ENCODE results near the gene DMAP1. TPM values are rescaled to one million over a fixed set of nuclear protein-coding genes. Genes with fewer than 3 reads are reported as not detected.
A peak's percentile ranks its signal among the peaks of the same experiment; 100 is the strongest.

Gene DMAP1
- total RNA-seq, 1 donor from 2014 or later = 27.5 TPM

GRCh38 chr1:44223187-44223610 lies 9.9 kb downstream of the DMAP1 start:
- intact Hi-C loops (cut with DNase I) = no loop called here
- DNase-seq (ENCODE audit: missing footprints) (no peak), ATAC-seq (no peak)

GRCh38 chr1:44225761-44226160 lies 12.5 kb downstream of the DMAP1 start:
- ATAC-seq (no peak), DNase-seq (ENCODE audit: missing footprints) (no peak)
- intact Hi-C loops (cut with DNase I) = no loop called here

GRCh38 chr1:44227211-44227610 lies 13.9 kb downstream of the DMAP1 start:
- intact Hi-C loops (cut with DNase I) = no loop called here
- no peak for ATAC-seq
- peak; percentile 56 for DNase-seq (ENCODE audit: missing footprints)

GRCh38 chr1:44228218-44228617 lies 14.9 kb downstream of the DMAP1 start:
- ATAC-seq (no peak), DNase-seq (ENCODE audit: missing footprints) (no peak)
- intact Hi-C loops (cut with DNase I) = no loop called here

- no peak for DNase-seq (ENCODE audit: missing footprints)
- no peak for ATAC-seq
- intact Hi-C loops (cut with DNase I) = no loop called here
These were observed 16.3 kb downstream of the DMAP1 start for GRCh38 chr1:44229435-44230167.

- no peak for ATAC-seq
- intact Hi-C loops (cut with DNase I) = no loop called here
- DNase-seq (ENCODE audit: missing footprints) = no peak
These were observed 17.5 kb downstream of the DMAP1 start for GRCh38 chr1:44230796-44231195.

GRCh38 chr1:44233593-44233992 lies 20.3 kb downstream of the DMAP1 start:
- no peak for DNase-seq (ENCODE audit: missing footprints)
- no peak for ATAC-seq
- intact Hi-C loops (cut with DNase I) = no loop called here

- DNase-seq (ENCODE audit: missing footprints) (no peak), ATAC-seq (no peak)
- intact Hi-C loops (cut with DNase I) = loop anchor here (5.0 kb wide), 1 partner anchor 81 kb away; no protein-coding TSS in a partner anchor
These were observed 22.5 kb downstream of the DMAP1 start for GRCh38 chr1:44235808-44236207.

- intact Hi-C loops (cut with DNase I) = loop anchor here (5.0 kb wide), 1 partner anchor 81 kb away; no protein-coding TSS in a partner anchor
- no peak for ATAC-seq
- DNase-seq (ENCODE audit: missing footprints) = no peak
These were observed 23.4 kb downstream of the DMAP1 start for GRCh38 chr1:44236490-44237272.

GRCh38 chr1:44237721-44238457 lies 24.6 kb downstream of the DMAP1 start:
- intact Hi-C loops (cut with DNase I) = loop anchor here (5.0 kb wide), 1 partner anchor 79 kb away; no protein-coding TSS in a partner anchor
- no peak for ATAC-seq
- peak; percentile 75 for DNase-seq (ENCODE audit: missing footprints)

GRCh38 chr1:44238660-44239059 lies 25.4 kb downstream of the DMAP1 start:
- intact Hi-C loops (cut with DNase I) = loop anchor here (5.0 kb wide), 1 partner anchor 79 kb away; no protein-coding TSS in a partner anchor
- no peak for ATAC-seq
- no peak for DNase-seq (ENCODE audit: missing footprints)

- intact Hi-C loops (cut with DNase I) = loop anchor here (5.0 kb wide), 1 partner anchor 78 kb away; no protein-coding TSS in a partner anchor
- ATAC-seq (peak; percentile 42), DNase-seq (ENCODE audit: missing footprints) (no peak)
These were observed 26.2 kb downstream of the DMAP1 start for GRCh38 chr1:44239331-44239960.

GRCh38 chr1:44239961-44240371 lies 26.7 kb downstream of the DMAP1 start:
- intact Hi-C loops (cut with DNase I) = loop anchor here (5.0 kb wide), 2 partner anchors 52 to 77 kb away; no protein-coding TSS in a partner anchor
- ATAC-seq (peak; percentile 89), DNase-seq (ENCODE audit: missing footprints) (no peak)

- no peak for DNase-seq (ENCODE audit: missing footprints)
- intact Hi-C loops (cut with DNase I) = loop anchor here (5.0 kb wide), 1 partner anchor 51 kb away; no protein-coding TSS in a partner anchor
These were observed 27.8 kb downstream of the DMAP1 start for GRCh38 chr1:44240802-44241671.

GRCh38 chr1:44242746-44243145 lies 29.5 kb downstream of the DMAP1 start:
- intact Hi-C loops (cut with DNase I) = loop anchor here (5.0 kb wide), 1 partner anchor 50 kb away; no protein-coding TSS in a partner anchor
- ATAC-seq (no peak), DNase-seq (ENCODE audit: missing footprints) (no peak)

More at GRCh38 chr1:44240802-44241671, 27.8 kb downstream of the DMAP1 start:
- peak; percentile 57 for ATAC-seq

- intact Hi-C loops (cut with DNase I) = loop anchor here (5.0 kb wide), 1 partner anchor 48 kb away; no protein-coding TSS in a partner anchor
- ATAC-seq = no peak
- DNase-seq (ENCODE audit: missing footprints) = no peak
These were observed 30.7 kb downstream of the DMAP1 start for GRCh38 chr1:44243782-44244495.

- DNase-seq (ENCODE audit: missing footprints) = no peak
- intact Hi-C loops (cut with DNase I) = loop anchor here (5.0 kb wide), 1 partner anchor 47 kb away; no protein-coding TSS in a partner anchor
- no peak for ATAC-seq
These were observed 31.7 kb downstream of the DMAP1 start for GRCh38 chr1:44244986-44245385.
